Liver (tissue), 9 donors: Measurements from ENCODE around the gene NBPF1. TPM values are rescaled to one million over a fixed set of nuclear protein-coding genes. Genes with fewer than 3 reads are reported as not detected.
A peak's percentile ranks its signal among the peaks of the same experiment; 100 is the strongest.
"Not testable (repeated sequence)": the region's sequence is repeated elsewhere in the genome, so short reads cannot be mapped to it uniquely, and the experiment has no call there.

Source experiments
- DNase-seq: peaks from one replicate; pipeline ENCODE4 v3.0.0-alpha.2; 2017; ENCODE audit warnings: low spot score
- H3K27ac ChIP-seq, 2 donors: one replicate each; pipeline ENCODE4 v1.7.0; 2013; ENCODE audit warnings: inconsistent platforms in 2 of 2, low read length in 2 of 2, control low read depth in 1 of 2, low read depth in 1 of 2, mild to moderate bottlenecking in 1 of 2
- H3K27me3 ChIP-seq, 4 donors: one replicate each; pipeline versions ENCODE4 v1.6.1 to v1.7.0; 2013; ENCODE audit warnings: low read length in 3 of 4, inconsistent platforms in 1 of 4, mild to moderate bottlenecking in 1 of 4, moderate library complexity in 1 of 4; ENCODE audit not compliant: control insufficient read depth in 4 of 4, insufficient read depth in 4 of 4
- H3K36me3 ChIP-seq, 4 donors: one replicate each; pipeline versions ENCODE4 v1.6.1 to v1.7.0; 2013; ENCODE audit warnings: low read length in 3 of 4, mild to moderate bottlenecking in 3 of 4, low read depth in 1 of 4, moderate library complexity in 1 of 4; ENCODE audit not compliant: control insufficient read depth in 4 of 4, insufficient read depth in 3 of 4
- H3K4me1 ChIP-seq, 4 donors: one replicate each; pipeline versions ENCODE4 v1.6.1 to v1.7.0; 2013; ENCODE audit warnings: low read length in 3 of 4, mild to moderate bottlenecking in 3 of 4, moderate library complexity in 1 of 4; ENCODE audit not compliant: control insufficient read depth in 4 of 4, insufficient read depth in 4 of 4
- H3K4me3 ChIP-seq, 3 donors: one replicate each; pipeline versions ENCODE4 v1.6.1 to v1.7.0; 2013; ENCODE audit warnings: low read length in 3 of 3, control low read depth in 1 of 3, low read depth in 1 of 3, mild to moderate bottlenecking in 1 of 3
- H3K9ac ChIP-seq, 2 donors: one replicate each; pipeline ENCODE4 v1.7.0; 2013; ENCODE audit warnings: low read length in 2 of 2, mild to moderate bottlenecking in 2 of 2, moderate library complexity in 2 of 2, control low read depth in 1 of 2, low read depth in 1 of 2
- H3K9me3 ChIP-seq, 4 donors: one replicate each; pipeline versions ENCODE4 v1.6.1 to v1.7.0; 2013; ENCODE audit warnings: low read length in 3 of 4; ENCODE audit not compliant: control insufficient read depth in 4 of 4
- HNF4A ChIP-seq, 2 donors: conservative IDR thresholded peaks; 2 replicates each; pipeline ENCODE4 v1.6.1; 2016; ENCODE audit warnings: antibody characterized with exemption in 2 of 2, mild to moderate bottlenecking in 2 of 2
- JUND ChIP-seq, 2 donors: IDR thresholded peaks; 2 replicates each; pipeline ENCODE4 v1.6.1; 2016; ENCODE audit warnings: antibody characterized with exemption in 2 of 2
- NR2F2 ChIP-seq: IDR thresholded peaks from 2 replicates; pipeline ENCODE4 v1.6.1; 2016; ENCODE audit warnings: antibody characterized with exemption
- RAD21 ChIP-seq, 2 donors: IDR thresholded peaks; 2 replicates each; pipeline ENCODE4 v1.6.1; 2016; ENCODE audit warnings: antibody characterized with exemption in 2 of 2, mild to moderate bottlenecking in 2 of 2
- WGBS: extraction: QIAGEN DNeasy Blood & Tissue Kit; methylation state at CpG from one replicate; pipeline ENCODE4 v1.1.7; 2013; 5-methylcytosine and 5-hydroxymethylcytosine counted together
- polyA plus RNA-seq, 2 donors: library from polyadenylated mRNA; stranded (reverse) in 1 of 2; unstranded in 1 of 2; fragments of 200-250 nt in 1 of 2; fragments of >200 nt in 1 of 2; fragmentation: Nextera tagmentation in 1 of 2; extraction: Ambion mirVana in 1 of 2; gene quantifications; one replicate each; pipeline versions ENCODE4 v1.2.1 to v1.2.3, GENCODE V29; 2013 to 2015
- total RNA-seq, 2 donors: library from RNA; depleted of rRNA; stranded (reverse); fragments of >200 nt; gene quantifications; one replicate each; pipeline ENCODE4 v1.2.3, GENCODE V29; 2014
- donor health status: healthy.
- donor health status: healthy.
- donor health status: healthy.
- donor health status: healthy.
- donor health status: healthy.

Gene NBPF1
- total and polyA plus RNA-seq, 4 donors, result 8.0 to 16.4 (median 10.8) TPM

- DNase-seq, result peak; percentile 59
- Histone ChIP-seq H3K9me3 (no peaks in the 10 kb centered on the region), H3K36me3 (peaks cover 57 to 83% (median 62%) of the 10 kb centered on the region in 4 donors), H3K27ac (no peak overlapping the region), H3K4me1 (peaks cover 0 to 24% (median 18%) of the 10 kb centered on the region in 4 donors), H3K4me3 (no peak overlapping the region), H3K27me3 (no peaks in the 10 kb centered on the region), H3K9ac (no peak overlapping the region)
- TF ChIP-seq JUND (IDR thresholded peaks at IDR 0.05) (no peak), NR2F2 (no peak), RAD21 (IDR thresholded peaks at IDR 0.05) (no peak)
- WGBS, result 91% methylated on average over 19 of the region's 19 CpGs
These were observed 15.2 kb upstream of the NBPF1 start for GRCh38 chr1:16628361-16629111.

GRCh38 chr1:16626409-16626983, 13.1 kb upstream of the NBPF1 start:
- H3K36me3 ChIP-seq, result peaks cover 48 to 83% (median 56%) of the 10 kb centered on the region in 4 donors
- not testable (repeated sequence) for H3K27ac ChIP-seq, H3K27me3 ChIP-seq, H3K9ac ChIP-seq, H3K9me3 ChIP-seq, H3K4me3 ChIP-seq
- 92% methylated on average over 15 of the region's 15 CpGs for WGBS
- DNase-seq, result peak; percentile 43
- peaks cover 0 to 31% (median 25%) of the 10 kb centered on the region in 4 donors for H3K4me1 ChIP-seq

- H3K4me1 ChIP-seq, result peaks cover 0 to 31% (median 25%) of the 10 kb centered on the region in 4 donors
- no peak for DNase-seq
- TF ChIP-seq JUND (IDR thresholded peaks at IDR 0.05) (no peak), NR2F2 (no peak)
- WGBS, result 91% methylated on average over 25 of the region's 25 CpGs
- no peak overlapping the region for H3K27ac ChIP-seq
- H3K9ac ChIP-seq, result no peak overlapping the region
- peaks cover 42 to 82% (median 54%) of the 10 kb centered on the region in 4 donors for H3K36me3 ChIP-seq
- no peaks in the 10 kb centered on the region for H3K9me3 ChIP-seq
- H3K4me3 ChIP-seq, result no peak overlapping the region
- no peaks in the 10 kb centered on the region for H3K27me3 ChIP-seq
These were observed 12.4 kb upstream of the NBPF1 start for GRCh38 chr1:16625497-16626408.

GRCh38 chr1:16623812-16624719, 10.7 kb upstream of the NBPF1 start:
- TF ChIP-seq HNF4A (conservative IDR thresholded peaks at IDR 0.05), result peak in 1 of 2 donors; percentile 37
- Histone ChIP-seq H3K4me1 (peaks cover 0 to 31% (median 25%) of the 10 kb centered on the region in 4 donors), H3K27ac (peak overlapping the region; percentile 42 to 79), H3K36me3 (peaks cover 31 to 78% (median 45%) of the 10 kb centered on the region in 4 donors)
- not testable (repeated sequence) for H3K4me3 ChIP-seq, DNase-seq, H3K9me3 ChIP-seq, H3K9ac ChIP-seq, H3K27me3 ChIP-seq
- 59% methylated on average over 27 of the region's 27 CpGs for WGBS
